ENCODE data around the gene CCDC74A.
"Not testable (repeated sequence)": the region's sequence is repeated elsewhere in the genome, so short reads cannot be mapped to it uniquely, and the experiment has no call there.

The CCDC74A gene

DNA sequence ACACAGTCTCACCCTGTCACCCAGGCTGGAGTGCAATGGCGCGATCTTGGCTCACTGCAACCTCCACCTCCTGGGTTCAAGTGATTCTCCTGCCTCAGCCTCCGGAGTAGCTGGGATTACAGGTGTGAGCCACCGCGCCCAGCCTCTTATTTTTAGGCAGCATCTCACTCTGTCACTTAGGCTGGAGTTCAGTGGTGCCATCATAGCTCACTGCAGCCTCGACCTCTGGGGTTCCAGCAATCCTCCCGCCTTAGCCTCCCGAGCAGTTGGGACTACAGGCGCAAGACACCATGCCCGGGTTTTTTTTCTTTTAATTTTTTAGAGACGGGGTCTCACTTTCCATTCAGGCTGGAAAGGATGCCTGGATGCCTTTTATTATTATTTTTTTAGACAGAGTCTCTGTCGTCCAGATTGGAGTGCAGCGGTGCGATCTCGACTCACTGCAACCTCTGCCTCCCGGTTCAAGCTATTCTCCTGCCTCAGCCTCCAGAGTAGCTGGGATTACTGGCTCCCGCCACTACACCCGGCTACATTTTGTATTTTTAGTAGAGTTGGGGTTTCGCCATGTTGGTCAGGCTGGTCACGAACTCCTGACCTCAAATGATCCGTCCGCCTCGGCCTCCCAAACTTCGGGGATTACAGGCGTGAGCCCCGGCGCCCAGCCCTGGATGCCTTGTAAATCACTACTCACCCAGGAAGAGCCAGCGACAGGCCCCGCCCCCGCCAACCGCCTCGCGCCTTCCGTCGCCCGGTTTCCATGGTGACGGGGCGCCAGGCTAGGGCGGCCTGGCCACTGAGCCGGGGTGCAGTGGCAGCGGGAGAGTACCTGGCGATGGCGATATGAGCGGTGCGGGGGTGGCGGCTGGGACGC, at the start of gene CCDC74A:
CCDC74A (plus strand) TSS at position 758 of the 871 bp plus-strand sequence; CDS start at position 841, 83 bp downstream.
- not testable (repeated sequence) for H3K36me3 ChIP-seq (ENCODE audit: insufficient read depth, low read length); H3K9me3 ChIP-seq (ENCODE audit: insufficient read depth, low read depth, low read length); H3F3A ChIP-seq (ENCODE audit: low read depth); H4K20me1 ChIP-seq (ENCODE audit: insufficient read depth, low read length, poor library complexity, severe bottlenecking); H3K79me2 ChIP-seq (ENCODE audit: insufficient read depth, low read length); H3K9me2 ChIP-seq (replicated peaks; ENCODE audit: low read depth, low read length); H3K4me1 ChIP-seq (ENCODE audit: insufficient read depth, low read length, poor library complexity, severe bottlenecking); H3K27me3 ChIP-seq (ENCODE audit: insufficient read depth, low read length, poor library complexity, severe bottlenecking)
- Histone ChIP-seq H3K9ac (ENCODE audit: low read depth, low read length, poor library complexity, severe bottlenecking) (peak within 1 kb of the TSS; percentile 43), H2AFZ (ENCODE audit: low read length) (peak within 1 kb of the TSS; percentile 90), H3K4me3 (ENCODE audit: low read length, poor library complexity, severe bottlenecking) (peak within 1 kb of the TSS; percentile 50), H3K4me2 (ENCODE audit: low read depth, low read length, poor library complexity, severe bottlenecking) (peak within 1 kb of the TSS; percentile 62)

DNA sequence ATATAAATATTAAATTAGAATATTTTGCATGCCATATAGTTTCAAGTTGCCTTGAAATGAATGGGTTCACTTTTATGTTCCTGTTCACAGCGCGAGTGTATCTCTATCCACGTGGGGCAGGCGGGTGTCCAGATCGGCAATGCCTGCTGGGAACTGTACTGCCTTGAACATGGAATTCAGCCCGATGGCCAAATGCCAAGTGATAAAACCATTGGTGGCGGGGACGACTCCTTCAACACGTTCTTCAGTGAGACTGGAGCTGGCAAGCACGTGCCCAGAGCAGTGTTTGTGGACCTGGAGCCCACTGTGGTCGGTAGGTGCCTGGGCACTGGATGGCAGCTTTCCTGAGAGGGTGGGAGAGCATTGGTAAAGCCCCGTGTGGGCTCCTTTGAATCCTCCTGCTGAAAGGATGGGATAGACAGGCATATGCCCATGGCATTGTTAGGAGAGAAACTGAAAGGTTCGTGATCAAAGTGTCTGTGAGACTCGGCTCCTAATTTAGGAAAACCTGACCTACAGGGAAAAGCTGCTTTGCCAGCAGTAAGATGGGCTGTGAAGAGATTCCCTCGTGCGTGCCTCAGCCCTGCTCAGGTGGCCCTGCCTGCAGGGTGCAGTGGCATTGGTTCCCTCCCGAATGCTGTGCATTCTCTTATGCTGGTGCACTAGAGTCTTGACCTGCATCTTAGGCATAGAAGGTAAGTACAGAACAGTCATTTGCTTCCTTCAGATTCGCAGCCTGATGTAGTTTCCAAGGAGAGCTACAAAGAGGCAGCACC, 49.4 kb upstream of the CCDC74A start:
- not testable (repeated sequence) for H2AFZ ChIP-seq (ENCODE audit: low read length); H3K4me1 ChIP-seq (ENCODE audit: insufficient read depth, low read length, poor library complexity, severe bottlenecking); H3K4me3 ChIP-seq (ENCODE audit: low read length, poor library complexity, severe bottlenecking); H3F3A ChIP-seq (ENCODE audit: low read depth); H3K9me2 ChIP-seq (replicated peaks; ENCODE audit: low read depth, low read length); H3K36me3 ChIP-seq (ENCODE audit: insufficient read depth, low read length); H3K4me2 ChIP-seq (ENCODE audit: low read depth, low read length, poor library complexity, severe bottlenecking); H3K27me3 ChIP-seq (ENCODE audit: insufficient read depth, low read length, poor library complexity, severe bottlenecking); H3K9me3 ChIP-seq (ENCODE audit: insufficient read depth, low read depth, low read length); H4K20me1 ChIP-seq (ENCODE audit: insufficient read depth, low read length, poor library complexity, severe bottlenecking); H3K9ac ChIP-seq (ENCODE audit: low read depth, low read length, poor library complexity, severe bottlenecking); H3K79me2 ChIP-seq (ENCODE audit: insufficient read depth, low read length)

GRCh38 chr2:131478850-131479461, 48.7 kb upstream of the CCDC74A start:
- H2AFZ ChIP-seq (ENCODE audit: low read length); H3K4me2 ChIP-seq (ENCODE audit: low read depth, low read length, poor library complexity, severe bottlenecking); H4K20me1 ChIP-seq (ENCODE audit: insufficient read depth, low read length, poor library complexity, severe bottlenecking); H3K79me2 ChIP-seq (ENCODE audit: insufficient read depth, low read length); H3K27me3 ChIP-seq (ENCODE audit: insufficient read depth, low read length, poor library complexity, severe bottlenecking); H3K9me3 ChIP-seq (ENCODE audit: insufficient read depth, low read depth, low read length); H3F3A ChIP-seq (ENCODE audit: low read depth); H3K9me2 ChIP-seq (replicated peaks; ENCODE audit: low read depth, low read length); H3K4me3 ChIP-seq (ENCODE audit: low read length, poor library complexity, severe bottlenecking); H3K36me3 ChIP-seq (ENCODE audit: insufficient read depth, low read length); H3K4me1 ChIP-seq (ENCODE audit: insufficient read depth, low read length, poor library complexity, severe bottlenecking); H3K9ac ChIP-seq (ENCODE audit: low read depth, low read length, poor library complexity, severe bottlenecking): not testable (repeated sequence)

DNA sequence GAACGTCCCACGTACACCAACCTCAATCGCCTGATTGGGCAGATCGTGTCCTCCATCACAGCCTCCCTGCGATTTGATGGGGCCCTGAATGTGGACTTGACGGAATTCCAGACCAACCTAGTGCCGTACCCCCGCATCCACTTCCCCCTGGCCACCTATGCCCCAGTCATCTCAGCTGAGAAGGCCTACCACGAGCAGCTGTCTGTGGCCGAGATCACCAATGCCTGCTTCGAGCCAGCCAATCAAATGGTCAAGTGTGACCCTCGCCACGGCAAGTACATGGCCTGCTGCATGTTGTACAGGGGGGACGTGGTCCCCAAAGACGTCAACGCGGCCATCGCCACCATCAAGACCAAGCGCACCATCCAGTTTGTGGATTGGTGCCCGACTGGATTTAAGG, 47.3 kb upstream of the CCDC74A start:
- H3F3A ChIP-seq (ENCODE audit: low read depth); H4K20me1 ChIP-seq (ENCODE audit: insufficient read depth, low read length, poor library complexity, severe bottlenecking); H3K36me3 ChIP-seq (ENCODE audit: insufficient read depth, low read length); H3K9ac ChIP-seq (ENCODE audit: low read depth, low read length, poor library complexity, severe bottlenecking); H3K79me2 ChIP-seq (ENCODE audit: insufficient read depth, low read length); H3K27me3 ChIP-seq (ENCODE audit: insufficient read depth, low read length, poor library complexity, severe bottlenecking); H2AFZ ChIP-seq (ENCODE audit: low read length); H3K9me2 ChIP-seq (replicated peaks; ENCODE audit: low read depth, low read length); H3K4me1 ChIP-seq (ENCODE audit: insufficient read depth, low read length, poor library complexity, severe bottlenecking); H3K4me2 ChIP-seq (ENCODE audit: low read depth, low read length, poor library complexity, severe bottlenecking); H3K4me3 ChIP-seq (ENCODE audit: low read length, poor library complexity, severe bottlenecking); H3K9me3 ChIP-seq (ENCODE audit: insufficient read depth, low read depth, low read length): not testable (repeated sequence)

DNA sequence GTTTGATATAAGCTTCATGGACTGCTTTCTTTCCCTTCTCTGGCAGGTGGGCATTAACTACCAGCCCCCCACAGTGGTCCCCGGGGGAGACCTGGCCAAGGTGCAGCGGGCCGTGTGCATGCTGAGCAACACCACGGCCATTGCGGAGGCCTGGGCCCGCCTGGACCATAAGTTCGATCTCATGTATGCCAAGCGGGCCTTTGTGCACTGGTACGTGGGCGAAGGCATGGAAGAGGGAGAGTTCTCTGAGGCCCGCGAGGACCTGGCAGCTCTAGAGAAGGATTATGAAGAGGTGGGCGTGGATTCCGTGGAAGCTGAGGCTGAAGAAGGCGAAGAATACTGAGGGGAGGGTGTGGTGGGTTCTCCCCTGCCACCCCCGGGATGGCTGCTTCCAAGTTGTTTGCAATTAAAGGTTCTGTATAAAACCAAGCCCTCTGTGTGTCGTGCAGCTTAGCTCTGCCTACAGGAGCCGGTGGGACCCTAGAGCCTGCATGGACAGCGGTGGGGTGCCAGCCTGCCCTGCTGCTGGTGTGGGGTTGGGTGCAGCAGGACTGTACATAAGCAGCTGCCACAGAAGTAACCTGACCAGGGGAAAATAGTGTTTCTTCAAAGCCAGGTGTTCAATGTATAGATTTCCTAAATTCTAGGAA, 45.1 kb upstream of the CCDC74A start:
- not testable (repeated sequence) for H3K4me2 ChIP-seq (ENCODE audit: low read depth, low read length, poor library complexity, severe bottlenecking); H3K27me3 ChIP-seq (ENCODE audit: insufficient read depth, low read length, poor library complexity, severe bottlenecking); H3K9ac ChIP-seq (ENCODE audit: low read depth, low read length, poor library complexity, severe bottlenecking); H2AFZ ChIP-seq (ENCODE audit: low read length); H3K36me3 ChIP-seq (ENCODE audit: insufficient read depth, low read length); H3K4me1 ChIP-seq (ENCODE audit: insufficient read depth, low read length, poor library complexity, severe bottlenecking); H3K9me2 ChIP-seq (replicated peaks; ENCODE audit: low read depth, low read length); H3K9me3 ChIP-seq (ENCODE audit: insufficient read depth, low read depth, low read length); H3K4me3 ChIP-seq (ENCODE audit: low read length, poor library complexity, severe bottlenecking); H3F3A ChIP-seq (ENCODE audit: low read depth); H4K20me1 ChIP-seq (ENCODE audit: insufficient read depth, low read length, poor library complexity, severe bottlenecking)
- H3K79me2 ChIP-seq (ENCODE audit: insufficient read depth, low read length), result peaks cover 11% of the 10 kb centered on the region; the same call in 1 of the 2 replicates

DNA sequence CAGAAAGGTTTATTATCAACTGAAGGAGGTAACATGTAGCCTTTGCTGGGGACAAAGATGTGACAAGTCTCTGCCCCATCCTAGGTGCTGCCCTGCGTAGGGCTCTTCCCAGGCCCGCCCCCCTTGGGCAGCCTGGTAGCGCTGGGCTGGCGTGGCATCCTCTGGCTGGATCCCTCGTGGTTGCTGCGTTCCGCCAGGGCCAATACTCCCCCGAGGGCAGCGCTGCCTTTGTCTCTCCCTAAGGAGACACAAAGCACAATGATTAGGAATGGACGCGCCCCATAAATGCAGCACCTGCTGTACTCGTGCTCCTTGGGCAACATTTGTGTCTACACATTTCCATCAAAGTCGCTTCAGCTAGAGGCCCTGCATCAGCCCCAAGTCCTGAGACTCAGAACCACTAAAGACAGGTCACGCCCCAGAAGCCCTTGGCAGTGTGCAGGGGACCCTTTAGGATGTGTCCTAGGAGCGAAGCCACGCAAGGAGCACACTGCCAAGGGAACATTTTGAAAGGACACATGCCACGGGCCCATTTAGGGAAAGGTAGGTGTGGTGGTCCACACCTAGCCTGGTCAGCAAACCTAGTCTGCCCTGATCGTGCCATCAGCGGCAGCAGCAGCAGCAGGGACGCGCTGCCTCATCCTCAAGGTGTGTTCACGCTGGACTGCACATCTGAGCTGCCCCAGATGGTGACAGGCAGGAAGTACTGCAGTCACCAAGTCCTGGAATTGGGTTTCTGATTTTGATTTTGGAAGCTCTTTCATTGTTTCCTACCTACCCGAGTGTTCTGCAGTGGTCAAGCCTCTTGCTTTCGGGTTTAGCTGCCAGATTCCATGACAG, 43.5 kb upstream of the CCDC74A start:
- H3K36me3 ChIP-seq (ENCODE audit: insufficient read depth, low read length); H3K9ac ChIP-seq (ENCODE audit: low read depth, low read length, poor library complexity, severe bottlenecking); H2AFZ ChIP-seq (ENCODE audit: low read length); H3F3A ChIP-seq (ENCODE audit: low read depth); H3K9me2 ChIP-seq (replicated peaks; ENCODE audit: low read depth, low read length); H3K27me3 ChIP-seq (ENCODE audit: insufficient read depth, low read length, poor library complexity, severe bottlenecking); H3K9me3 ChIP-seq (ENCODE audit: insufficient read depth, low read depth, low read length); H3K4me2 ChIP-seq (ENCODE audit: low read depth, low read length, poor library complexity, severe bottlenecking); H3K4me1 ChIP-seq (ENCODE audit: insufficient read depth, low read length, poor library complexity, severe bottlenecking); H3K4me3 ChIP-seq (ENCODE audit: low read length, poor library complexity, severe bottlenecking): not testable (repeated sequence)
- peaks cover 27% of the 10 kb centered on the region for H3K79me2 ChIP-seq (ENCODE audit: insufficient read depth, low read length)
- peaks cover 16% of the 10 kb centered on the region for H4K20me1 ChIP-seq (ENCODE audit: insufficient read depth, low read length, poor library complexity, severe bottlenecking)
